Measurements from ENCODE around the gene COQ8A.

COQ8A gene

GRCh38 chr1:226974544-226975258 lies 34.6 kb downstream of the COQ8A start:
- DNase-seq = no peak
- TF ChIP-seq, protein P1, sequence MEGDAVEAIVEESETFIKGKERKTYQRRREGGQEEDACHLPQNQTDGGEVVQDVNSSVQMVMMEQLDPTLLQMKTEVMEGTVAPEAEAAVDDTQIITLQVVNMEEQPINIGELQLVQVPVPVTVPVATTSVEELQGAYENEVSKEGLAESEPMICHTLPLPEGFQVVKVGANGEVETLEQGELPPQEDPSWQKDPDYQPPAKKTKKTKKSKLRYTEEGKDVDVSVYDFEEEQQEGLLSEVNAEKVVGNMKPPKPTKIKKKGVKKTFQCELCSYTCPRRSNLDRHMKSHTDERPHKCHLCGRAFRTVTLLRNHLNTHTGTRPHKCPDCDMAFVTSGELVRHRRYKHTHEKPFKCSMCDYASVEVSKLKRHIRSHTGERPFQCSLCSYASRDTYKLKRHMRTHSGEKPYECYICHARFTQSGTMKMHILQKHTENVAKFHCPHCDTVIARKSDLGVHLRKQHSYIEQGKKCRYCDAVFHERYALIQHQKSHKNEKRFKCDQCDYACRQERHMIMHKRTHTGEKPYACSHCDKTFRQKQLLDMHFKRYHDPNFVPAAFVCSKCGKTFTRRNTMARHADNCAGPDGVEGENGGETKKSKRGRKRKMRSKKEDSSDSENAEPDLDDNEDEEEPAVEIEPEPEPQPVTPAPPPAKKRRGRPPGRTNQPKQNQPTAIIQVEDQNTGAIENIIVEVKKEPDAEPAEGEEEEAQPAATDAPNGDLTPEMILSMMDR (IDR thresholded peaks at IDR 0.05) = no peak
- Mint-ChIP-seq H3K9me3 (peaks cover 15% of the 10 kb centered on the region), H3K27ac (peak overlapping the region; percentile 82), H3K4me3 (no peak overlapping the region), H3K27me3 (ENCODE audit: low read depth, poor library complexity) (no peaks in the 10 kb centered on the region), H3K36me3 (ENCODE audit: low read depth) (peaks cover 28% of the 10 kb centered on the region), H3K4me1 (peaks cover 24% of the 10 kb centered on the region)

DNA sequence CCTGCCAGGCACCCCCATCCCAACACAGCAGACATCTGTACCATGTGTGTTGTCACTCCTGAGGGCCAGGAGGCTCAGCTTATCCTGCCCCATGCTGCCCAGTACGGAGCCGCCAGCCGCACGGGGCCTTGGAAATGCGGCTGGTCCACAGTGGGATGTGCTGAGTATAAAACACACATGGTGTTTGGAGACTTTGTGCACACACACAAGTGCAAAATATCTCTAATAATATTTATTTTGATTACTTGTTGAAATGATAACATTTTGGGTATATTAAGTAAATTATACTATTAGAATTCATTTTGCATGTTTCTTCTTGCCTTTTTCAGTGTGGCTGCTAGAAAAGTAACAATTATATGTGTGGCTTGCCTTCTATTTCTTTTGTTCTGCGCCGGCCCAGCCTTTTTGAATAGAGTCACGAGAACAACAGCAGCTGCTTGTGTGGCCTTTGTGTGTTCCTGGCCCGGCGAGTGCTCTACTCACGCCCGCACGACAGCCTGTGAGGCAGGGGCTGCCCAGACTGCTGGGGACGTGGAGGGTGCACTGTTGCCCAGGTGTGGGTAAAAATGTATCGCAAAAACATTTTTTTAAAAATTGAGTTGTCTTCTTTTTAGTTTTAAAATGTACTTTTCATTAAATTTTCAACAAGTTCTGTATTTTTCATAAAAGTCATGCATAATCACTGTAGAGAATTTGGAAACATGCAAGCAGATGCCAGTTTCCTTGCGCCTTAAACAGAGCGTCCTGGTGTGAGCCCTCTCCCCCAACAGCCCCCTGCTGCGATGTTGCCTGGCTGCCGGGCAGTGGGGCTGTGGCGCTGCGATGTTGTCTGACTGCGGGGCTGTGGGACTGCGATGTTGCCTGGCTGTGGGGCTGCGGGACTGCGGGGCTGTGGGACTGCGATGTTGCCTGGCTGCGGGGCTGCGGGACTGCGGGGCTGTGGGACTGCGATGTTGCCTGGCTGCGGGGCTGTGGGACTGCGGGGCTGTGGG lies 35.5 kb downstream of the COQ8A start:
- H3K9me3 Mint-ChIP-seq = peaks cover 13% of the 10 kb centered on the region
- no peak overlapping the region for H3K27ac Mint-ChIP-seq
- H3K36me3 Mint-ChIP-seq (ENCODE audit: low read depth) = peaks cover 20% of the 10 kb centered on the region
- H3K4me3 Mint-ChIP-seq = no peak overlapping the region
- TF ChIP-seq, protein P1 (IDR thresholded peaks at IDR 0.05) = no peak
- peaks cover 24% of the 10 kb centered on the region for H3K4me1 Mint-ChIP-seq
- H3K27me3 Mint-ChIP-seq (ENCODE audit: low read depth, poor library complexity) = no peaks in the 10 kb centered on the region
- DNase-seq = no peak

GRCh38 chr1:226976276-226976977 lies 36.3 kb downstream of the COQ8A start:
- no peak overlapping the region for H3K4me3 Mint-ChIP-seq
- peaks cover 8% of the 10 kb centered on the region for H3K9me3 Mint-ChIP-seq
- no peak overlapping the region for H3K27ac Mint-ChIP-seq
- H3K27me3 Mint-ChIP-seq (ENCODE audit: low read depth, poor library complexity) = no peaks in the 10 kb centered on the region
- TF ChIP-seq, protein P1 (IDR thresholded peaks at IDR 0.05) = no peak
- no peak for DNase-seq
- peaks cover 24% of the 10 kb centered on the region for H3K4me1 Mint-ChIP-seq
- H3K36me3 Mint-ChIP-seq (ENCODE audit: low read depth) = peaks cover 15% of the 10 kb centered on the region

DNA sequence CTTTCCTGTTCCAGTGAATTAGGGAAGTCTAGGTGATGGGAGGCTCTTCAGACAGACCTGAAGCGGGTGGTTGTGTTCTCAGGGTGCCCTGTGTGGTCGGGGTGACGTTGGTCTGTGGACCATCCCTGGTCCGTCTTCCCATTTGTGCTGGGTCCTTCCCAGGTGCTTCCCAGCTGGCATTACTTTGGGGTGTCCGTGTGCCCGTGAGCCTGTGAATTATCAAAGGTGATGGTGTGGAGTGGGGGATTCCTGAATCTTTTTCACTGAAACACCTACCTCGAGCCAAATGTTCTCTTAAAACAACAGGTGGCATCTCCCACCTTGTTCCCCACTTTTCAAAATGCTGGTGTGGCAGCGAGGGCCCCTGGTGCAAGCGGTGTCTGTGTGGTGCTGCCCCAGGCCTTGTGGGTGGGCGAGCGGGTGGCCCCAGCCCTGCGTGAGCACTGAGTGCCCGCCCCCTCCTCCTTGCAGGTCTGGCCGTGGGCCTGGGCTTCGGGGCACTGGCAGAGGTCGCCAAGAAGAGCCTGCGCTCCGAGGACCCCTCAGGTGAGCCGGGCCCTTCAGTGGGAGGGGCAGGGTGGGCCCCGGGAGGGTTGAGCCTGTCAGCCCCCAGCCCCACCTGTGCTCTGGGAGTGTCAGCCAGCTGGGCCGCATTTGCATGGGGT lies 37.0 kb downstream of the COQ8A start:
- no peak for DNase-seq
- H3K27ac Mint-ChIP-seq = no peak overlapping the region
- peaks cover 2% of the 10 kb centered on the region for H3K9me3 Mint-ChIP-seq
- H3K4me3 Mint-ChIP-seq = no peak overlapping the region
- H3K27me3 Mint-ChIP-seq (ENCODE audit: low read depth, poor library complexity) = no peaks in the 10 kb centered on the region
- H3K4me1 Mint-ChIP-seq = peaks cover 24% of the 10 kb centered on the region
- peaks cover 8% of the 10 kb centered on the region for H3K36me3 Mint-ChIP-seq (ENCODE audit: low read depth)
- TF ChIP-seq, protein P1 (IDR thresholded peaks at IDR 0.05) = no peak

- H3K27ac Mint-ChIP-seq = no peak overlapping the region
- H3K9me3 Mint-ChIP-seq = no peaks in the 10 kb centered on the region
- TF ChIP-seq, protein P1 (IDR thresholded peaks at IDR 0.05) = no peak
- peaks cover 23% of the 10 kb centered on the region for H3K4me1 Mint-ChIP-seq
- no peak overlapping the region for H3K4me3 Mint-ChIP-seq
- no peaks in the 10 kb centered on the region for H3K27me3 Mint-ChIP-seq (ENCODE audit: low read depth, poor library complexity)
- H3K36me3 Mint-ChIP-seq (ENCODE audit: low read depth) = peaks cover under 1% of the 10 kb centered on the region
- no peak for DNase-seq
These were observed 37.7 kb downstream of the COQ8A start for GRCh38 chr1:226977643-226978431.
